ENCODE measurements around the gene TRRAP. TPM values are rescaled to one million over a fixed set of nuclear protein-coding genes. Genes with fewer than 3 reads are reported as not detected.

Gene TRRAP
- total RNA-seq, 1 donor from 2014 or later, result 67.1 TPM

DNA sequence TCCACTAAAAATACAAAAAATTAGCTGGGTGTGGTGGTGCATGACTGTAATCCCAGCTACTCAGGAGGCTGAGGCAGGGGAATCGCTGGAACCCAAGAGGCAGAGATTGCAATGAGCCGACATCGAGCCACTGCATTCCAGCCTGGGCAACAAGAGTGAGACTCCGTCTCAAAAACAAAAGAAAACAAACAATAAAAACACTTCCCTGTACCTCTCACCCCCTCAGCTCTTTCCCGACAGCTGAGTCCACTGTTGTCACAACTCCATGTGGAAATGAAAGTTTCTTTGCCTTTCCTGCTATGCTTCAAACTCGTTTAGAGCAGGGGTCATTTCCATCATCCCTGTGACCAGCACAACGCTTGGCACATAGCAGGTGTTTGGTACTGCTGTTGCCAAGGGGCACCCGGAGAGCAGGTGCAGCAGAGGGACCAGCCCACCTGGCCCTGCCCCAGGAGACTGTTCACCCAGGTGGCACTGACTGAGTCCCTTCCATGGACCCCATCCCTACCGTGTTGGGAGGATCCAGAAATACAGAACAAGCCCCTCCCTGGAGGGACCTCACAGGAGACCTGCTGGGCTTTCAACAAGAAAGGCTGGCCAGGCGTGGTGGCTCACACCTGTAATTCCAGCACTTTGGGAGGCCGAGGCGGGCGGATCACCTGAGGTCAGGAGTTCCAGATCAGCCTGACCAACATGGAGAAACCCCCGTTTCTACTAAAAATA lies 13.4 kb upstream of the TRRAP start:
- intact Hi-C loops (cut with micrococcal nuclease), result no loop called here

DNA sequence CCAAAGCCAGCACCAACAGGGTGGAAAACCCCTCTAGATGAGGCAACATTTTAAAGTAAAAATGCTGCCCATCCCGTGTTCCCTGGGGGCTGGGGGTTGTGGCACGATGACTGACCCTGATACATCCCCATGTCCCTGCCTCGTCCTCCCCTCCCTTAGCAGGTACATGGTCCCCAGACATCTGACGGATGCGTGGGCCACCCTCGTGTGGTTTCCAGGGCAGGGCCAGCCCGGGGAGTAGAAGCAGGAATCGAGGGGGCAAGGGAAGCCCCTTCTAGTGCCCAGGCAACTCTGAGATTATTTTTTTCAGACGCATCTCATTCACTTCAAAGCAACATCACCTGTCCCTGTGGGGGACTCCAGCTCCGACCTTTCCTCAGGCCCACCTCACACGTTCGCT lies 12.0 kb upstream of the TRRAP start:
- intact Hi-C loops (cut with micrococcal nuclease), result no loop called here

- intact Hi-C loops (cut with micrococcal nuclease), result no loop called here
Observed at GRCh38 chr7:98866765-98867164, 11.6 kb upstream of the TRRAP start.

DNA sequence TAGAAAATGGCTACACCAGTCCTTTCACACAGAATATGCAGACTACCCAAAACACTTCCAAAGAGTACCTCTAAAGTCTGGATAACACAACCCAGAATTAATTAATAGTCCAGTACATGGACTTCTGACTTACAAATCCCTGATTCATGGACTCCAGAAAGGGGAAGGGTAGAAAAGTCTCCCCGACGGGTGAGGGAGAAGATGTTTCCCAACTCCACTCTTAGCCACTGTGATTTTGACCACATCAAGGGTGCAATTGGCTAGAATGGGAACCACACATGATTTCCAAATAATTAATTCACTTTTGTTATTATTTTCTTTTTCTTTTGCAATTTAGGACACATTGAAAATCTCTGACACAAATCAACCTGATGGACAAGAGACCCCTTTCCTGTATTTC lies 9.9 kb upstream of the TRRAP start:
- intact Hi-C loops (cut with micrococcal nuclease), result no loop called here

- intact Hi-C loops (cut with micrococcal nuclease), result no loop called here
Observed at GRCh38 chr7:98869027-98869596, 9.2 kb upstream of the TRRAP start.

DNA sequence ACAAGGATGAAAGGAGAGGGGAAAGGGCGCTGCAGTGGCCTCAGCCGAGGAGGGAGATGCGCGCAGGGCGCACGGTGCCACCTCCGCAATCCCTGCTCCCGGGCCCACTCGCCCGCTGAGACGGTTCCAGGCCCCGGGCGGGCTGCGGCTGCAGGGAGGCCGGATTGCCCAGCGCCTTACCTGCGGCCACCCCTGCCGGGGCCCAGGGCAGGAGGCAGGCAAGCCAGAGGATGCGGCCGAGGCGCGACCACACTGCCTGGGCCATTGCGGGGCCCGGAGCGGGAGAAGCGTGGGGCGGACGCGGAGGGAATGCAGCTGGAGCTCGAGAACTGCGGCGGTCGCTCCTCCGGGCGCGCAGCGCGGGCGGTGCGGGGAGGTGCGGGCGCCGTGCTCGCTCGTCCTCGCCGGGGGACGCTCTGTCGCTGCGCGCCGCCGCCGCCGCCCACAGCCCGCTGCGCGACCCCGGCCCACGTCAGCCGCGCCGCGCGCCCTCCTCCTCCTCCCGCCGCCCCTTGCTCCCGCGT lies 8.7 kb upstream of the TRRAP start, which contains the start of gene TMEM130:
Gene TMEM130 (minus strand): TSS at position 418 of the 524 bp plus-strand sequence. CDS start 153 bp downstream, at position 265.
- intact Hi-C loops (cut with micrococcal nuclease), result loop anchor here (1.0 to 10.0 kb wide), 3 partner anchors 10 to 615 kb away; partner anchors contain the start of genes ATP5MF and TECPR1

DNA sequence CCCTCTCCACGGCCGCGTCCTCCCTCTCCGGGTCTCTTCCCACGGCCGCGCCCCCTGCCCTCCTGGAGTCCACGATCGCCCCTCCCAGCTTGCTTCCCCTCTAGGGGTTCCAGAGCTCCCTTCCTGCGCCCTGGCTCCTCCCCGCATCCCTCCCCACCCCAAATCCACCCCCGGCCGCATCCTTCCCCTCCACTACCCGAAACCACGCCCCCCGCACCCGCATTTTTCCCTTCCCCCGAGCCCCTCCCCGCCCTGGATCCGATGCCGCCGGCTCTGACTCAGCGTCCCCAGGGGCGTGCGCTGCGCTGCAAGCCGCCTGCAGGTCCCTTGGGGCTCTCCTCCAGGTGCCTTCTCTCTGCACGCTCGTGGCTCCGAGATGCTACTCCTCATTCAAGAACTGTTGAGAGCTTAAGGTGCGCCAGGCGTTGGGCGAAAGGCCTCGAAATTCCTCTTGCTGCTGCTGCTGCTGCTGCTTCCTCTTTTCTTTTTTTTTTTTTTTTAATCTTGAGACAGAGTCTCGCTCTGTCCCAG lies 8.1 kb upstream of the TRRAP start:
- intact Hi-C loops (cut with micrococcal nuclease), result loop anchor here (1.0 to 10.0 kb wide), 3 partner anchors 9 to 615 kb away; partner anchors contain the start of genes ATP5MF and TECPR1

DNA sequence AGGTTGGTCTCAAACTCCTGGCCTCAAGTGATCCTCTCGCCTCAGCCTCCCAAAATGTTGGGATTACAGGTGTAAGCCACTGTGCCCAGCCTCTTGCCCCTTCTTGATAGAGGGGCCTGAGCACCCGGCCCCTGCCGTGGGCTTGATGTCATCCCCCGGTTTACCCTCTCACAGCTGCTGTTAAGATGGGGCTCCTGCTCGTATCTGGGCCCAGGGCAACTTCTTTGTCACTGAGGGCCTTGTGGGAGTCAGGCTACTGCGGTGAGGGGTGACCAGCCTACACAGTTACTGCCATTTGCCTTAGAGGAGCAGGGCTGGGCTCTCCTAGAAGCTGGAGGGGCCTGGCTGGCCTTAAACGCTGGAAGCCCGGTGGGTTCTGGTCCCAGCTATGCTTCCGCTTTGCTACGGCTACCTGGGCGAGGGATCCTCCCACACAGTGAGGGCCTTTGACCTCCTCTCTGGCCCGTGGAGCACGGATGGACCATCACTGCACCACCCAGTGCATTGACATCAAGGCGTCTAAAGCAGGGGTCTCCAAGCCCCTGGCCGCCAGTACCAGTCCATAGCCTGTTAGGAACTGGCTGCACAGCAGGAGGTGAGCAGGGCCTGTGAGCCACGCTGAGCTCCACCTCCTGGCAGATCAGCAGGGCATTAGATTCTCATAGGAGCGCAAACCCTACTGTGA lies 7.4 kb upstream of the TRRAP start:
- intact Hi-C loops (cut with micrococcal nuclease), result loop anchor here (1.0 to 10.0 kb wide), 3 partner anchors 8 to 616 kb away; partner anchors contain the start of genes ATP5MF and TECPR1

- intact Hi-C loops (cut with micrococcal nuclease), result loop anchor here (1.0 to 10.0 kb wide), 4 partner anchors 42 to 618 kb away; partner anchors contain the start of genes ATP5MF and TECPR1
Observed at GRCh38 chr7:98872328-98872924, 5.9 kb upstream of the TRRAP start.

DNA sequence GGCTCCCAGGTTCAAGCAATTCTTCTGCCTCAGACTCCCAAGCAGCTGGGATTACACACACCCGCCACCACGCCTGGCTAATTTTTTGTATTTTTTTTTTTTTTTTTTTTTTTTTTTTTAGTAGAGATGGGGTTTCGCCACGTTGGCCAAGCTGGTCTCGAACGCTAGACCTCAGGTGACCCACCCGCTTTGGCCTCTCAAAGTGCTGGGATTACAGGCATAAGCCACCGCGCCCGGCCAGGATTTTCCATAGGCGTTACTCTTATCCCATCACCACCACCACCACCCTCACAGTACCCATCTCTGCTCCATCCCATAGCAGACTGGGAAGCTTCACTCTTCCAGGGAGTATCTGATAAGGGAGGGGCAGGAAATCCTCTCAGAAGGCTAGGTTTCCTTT lies 4.7 kb upstream of the TRRAP start:
- intact Hi-C loops (cut with micrococcal nuclease), result loop anchor here (2.0 to 10.0 kb wide), 3 partner anchors 43 to 619 kb away; partner anchors contain the start of genes ATP5MF and TECPR1

GRCh38 chr7:98874942-98875341 lies 3.4 kb upstream of the TRRAP start:
- intact Hi-C loops (cut with micrococcal nuclease), result loop anchor here (5.0 to 10.0 kb wide), 6 partner anchors 452 to 1758 kb away; partner anchors contain the start of genes ARPC1A, ATP5MF, LMTK2 and SDHAF3

DNA sequence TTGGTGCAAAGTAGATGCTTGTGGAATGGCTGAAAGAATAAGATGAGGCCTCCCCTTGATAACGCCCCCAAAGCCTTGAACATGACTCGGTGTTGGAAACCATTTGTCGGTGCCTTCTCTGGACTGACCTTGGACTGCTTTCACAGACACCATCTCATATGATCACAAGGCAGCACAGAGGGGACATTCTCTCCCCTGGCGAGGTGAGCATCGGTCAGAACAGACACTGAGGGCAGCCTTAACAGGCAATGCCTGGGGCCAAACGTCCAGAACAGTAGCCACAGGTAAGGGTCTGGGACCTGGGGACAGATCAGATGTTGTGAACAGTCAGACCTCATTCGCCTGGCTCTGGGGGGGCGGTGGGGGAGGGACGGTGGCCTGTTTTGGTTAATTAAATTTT lies 2.8 kb upstream of the TRRAP start:
- intact Hi-C loops (cut with micrococcal nuclease), result loop anchor here (5.0 to 10.0 kb wide), 6 partner anchors 452 to 1758 kb away; partner anchors contain the start of genes ARPC1A, ATP5MF, LMTK2 and SDHAF3

DNA sequence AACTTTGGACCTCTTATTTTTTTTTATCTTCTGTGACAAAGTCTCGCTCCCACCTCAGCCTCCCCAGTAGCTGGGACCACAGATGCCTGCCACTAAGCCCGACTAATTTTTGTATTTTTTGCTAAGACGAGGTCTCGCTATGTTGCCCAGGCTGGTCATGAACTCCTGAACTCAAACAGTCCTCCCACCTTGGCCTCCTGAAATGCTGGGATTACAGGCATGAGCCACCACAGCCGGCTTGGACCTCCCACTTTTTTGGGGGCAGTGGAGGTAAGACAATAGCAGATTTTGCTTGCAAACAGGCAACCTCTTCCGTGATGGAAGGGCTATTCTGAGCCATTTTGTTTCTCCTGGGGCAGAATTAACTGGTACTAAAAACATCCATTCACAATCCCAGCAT lies 1.2 kb upstream of the TRRAP start:
- intact Hi-C loops (cut with micrococcal nuclease), result loop anchor here (5.0 to 10.0 kb wide), 6 partner anchors 450 to 1760 kb away; partner anchors contain the start of genes ARPC1A, ATP5MF, LMTK2 and SDHAF3

- intact Hi-C loops (cut with micrococcal nuclease), result loop anchor here (2.0 to 10.0 kb wide), 7 partner anchors 449 to 1761 kb away; partner anchors contain the start of genes ARPC1A, ASNS, ATP5MF and LMTK2
Observed at GRCh38 chr7:98877692-98878364, 504 bp upstream of the TRRAP start.

DNA sequence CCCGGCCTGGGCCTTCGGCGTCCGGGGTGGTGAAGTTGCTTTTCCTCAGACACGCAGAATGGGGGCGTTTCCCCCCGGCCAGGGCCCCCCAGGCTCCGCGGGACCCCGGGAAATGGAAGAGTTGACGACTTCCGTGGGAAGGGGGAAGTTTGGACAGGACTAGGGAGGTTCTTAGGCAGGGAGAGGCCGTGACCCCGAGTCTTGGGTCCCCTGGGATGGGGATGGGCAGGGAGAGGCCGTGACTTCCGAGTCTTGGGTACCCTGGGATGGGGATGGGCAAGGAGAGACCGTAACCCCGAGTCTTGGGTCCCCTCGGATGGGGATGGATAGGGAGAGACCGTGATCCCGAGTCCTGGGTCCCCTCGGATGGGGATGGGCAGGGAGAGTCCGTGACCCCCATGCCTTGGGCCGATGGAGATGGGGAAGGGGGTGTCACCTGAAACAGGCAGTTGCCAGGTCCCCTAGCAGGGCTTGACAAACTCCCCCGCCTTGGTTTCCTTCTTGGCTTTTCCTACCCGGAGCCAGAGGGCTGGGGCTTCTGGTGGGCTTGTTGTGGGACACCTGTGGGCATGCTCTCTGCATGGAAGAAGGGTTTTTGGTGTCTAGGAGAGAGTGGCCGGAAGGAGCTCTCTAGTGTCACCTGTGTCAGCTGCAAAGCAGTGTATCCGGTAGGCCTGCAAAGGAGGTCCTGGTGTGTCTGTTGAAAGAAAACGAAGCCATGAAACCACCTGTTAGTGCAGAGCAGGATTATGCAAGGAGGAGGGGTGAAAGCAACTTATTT lies 1.1 kb downstream of the TRRAP start:
- intact Hi-C loops (cut with micrococcal nuclease), result loop anchor here (1.0 to 10.0 kb wide), 11 partner anchors 9 to 1762 kb away; partner anchors contain the start of genes ARPC1A, ARPC1B, ASNS and ATP5MF

DNA sequence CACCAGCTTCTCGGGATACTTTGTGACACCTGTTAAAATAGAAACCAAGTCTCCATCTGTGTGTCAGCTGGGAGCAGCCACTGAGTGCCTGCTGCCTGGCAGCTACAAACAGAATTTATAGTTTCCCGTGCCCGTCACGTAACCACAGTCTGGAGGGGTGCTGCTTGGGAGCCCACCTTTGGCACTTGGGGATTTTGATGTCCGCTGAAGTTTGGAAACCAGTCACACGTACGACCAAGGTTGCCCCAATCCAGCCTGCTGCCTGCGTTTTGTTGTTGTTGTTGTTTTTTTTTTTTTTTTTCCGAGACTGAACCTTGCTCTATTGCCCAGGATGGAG lies 1.6 kb downstream of the TRRAP start:
- intact Hi-C loops (cut with micrococcal nuclease), result loop anchor here (1.0 to 10.0 kb wide), 11 partner anchors 10 to 1763 kb away; partner anchors contain the start of genes ARPC1A, ARPC1B, ASNS and ATP5MF

DNA sequence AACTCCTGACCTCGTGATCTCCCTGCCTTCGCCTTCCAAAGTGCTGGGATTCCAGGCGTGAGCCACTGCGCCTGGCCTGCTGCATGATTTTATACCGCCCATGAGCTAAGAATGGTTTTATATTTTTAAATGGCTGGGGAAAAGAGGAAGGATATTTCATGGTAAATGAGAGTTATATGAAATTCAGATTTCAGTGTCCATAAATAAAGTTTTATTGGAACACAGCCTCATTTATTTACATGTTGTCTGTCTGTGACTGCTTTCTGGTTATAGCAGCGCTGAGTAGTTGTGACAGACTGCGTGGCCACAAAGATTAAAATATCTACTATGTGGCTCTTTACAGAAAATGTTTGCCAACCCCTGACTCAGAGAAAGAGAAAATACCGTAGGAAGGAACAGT lies 2.2 kb downstream of the TRRAP start:
- intact Hi-C loops (cut with micrococcal nuclease), result no loop called here

GRCh38 chr7:98881561-98882315 lies 3.4 kb downstream of the TRRAP start:
- intact Hi-C loops (cut with micrococcal nuclease), result no loop called here

Data from T-helper 1 cell treated with Interleukin-12 subunit alpha and Interleukin-12 subunit beta and Interleukin-4 antibody, amounts not matched to agents 30 ng/mL and 1 ng/mL, for 36 hours (primary cell).